Adrenal gland (tissue), 5 donors: ENCODE results near the gene FABP7.

Experiments used
- POLR2A ChIP-seq, 2 donors: fragments of 450-650 bp; IDR thresholded peaks; one replicate each; pipeline ENCODE4 v1.6.1; 2017; ENCODE audit warnings: antibody characterized with exemption in 2 of 2, mild to moderate bottlenecking in 2 of 2, moderate library complexity in 1 of 2
- TF ChIP-seq, protein P1 (sequence below), 6 experiments: fragments of 450-650 bp in 4 of 6; fragments of 200-600 bp in 2 of 6; sonication (generic) in 1 of 6; IDR thresholded peaks; 1 replicate in 5 of 6; 2 replicates in 1 of 6; pipeline versions ENCODE4 v1.5.1 to v1.8.0; 2016 to 2021; ENCODE audit warnings: antibody characterized with exemption in 6 of 6, mild to moderate bottlenecking in 2 of 6, moderate library complexity in 1 of 6
- donor health status: DM: no; HTN: no; CAD: no.

DNA sequence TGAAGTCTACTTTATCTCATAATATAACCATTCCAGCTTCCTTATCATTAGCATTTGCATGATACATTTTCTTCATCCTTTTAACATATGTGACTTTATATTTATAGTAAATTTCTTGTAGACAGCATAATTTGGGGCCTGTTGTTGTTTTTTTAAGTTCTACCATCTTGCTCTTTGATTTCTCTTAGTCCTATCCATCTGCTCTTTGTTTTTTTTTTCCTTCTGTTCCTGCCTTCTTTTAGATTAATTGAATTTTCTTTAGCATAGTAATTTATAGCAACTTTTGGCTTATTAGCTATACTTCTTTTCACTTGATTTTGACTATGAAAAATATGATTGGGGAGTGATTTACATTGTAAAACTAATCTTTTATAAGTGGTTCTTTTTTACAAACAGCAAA is 19.2 kb upstream of the FABP7 start:
- TF ChIP-seq, protein P1, sequence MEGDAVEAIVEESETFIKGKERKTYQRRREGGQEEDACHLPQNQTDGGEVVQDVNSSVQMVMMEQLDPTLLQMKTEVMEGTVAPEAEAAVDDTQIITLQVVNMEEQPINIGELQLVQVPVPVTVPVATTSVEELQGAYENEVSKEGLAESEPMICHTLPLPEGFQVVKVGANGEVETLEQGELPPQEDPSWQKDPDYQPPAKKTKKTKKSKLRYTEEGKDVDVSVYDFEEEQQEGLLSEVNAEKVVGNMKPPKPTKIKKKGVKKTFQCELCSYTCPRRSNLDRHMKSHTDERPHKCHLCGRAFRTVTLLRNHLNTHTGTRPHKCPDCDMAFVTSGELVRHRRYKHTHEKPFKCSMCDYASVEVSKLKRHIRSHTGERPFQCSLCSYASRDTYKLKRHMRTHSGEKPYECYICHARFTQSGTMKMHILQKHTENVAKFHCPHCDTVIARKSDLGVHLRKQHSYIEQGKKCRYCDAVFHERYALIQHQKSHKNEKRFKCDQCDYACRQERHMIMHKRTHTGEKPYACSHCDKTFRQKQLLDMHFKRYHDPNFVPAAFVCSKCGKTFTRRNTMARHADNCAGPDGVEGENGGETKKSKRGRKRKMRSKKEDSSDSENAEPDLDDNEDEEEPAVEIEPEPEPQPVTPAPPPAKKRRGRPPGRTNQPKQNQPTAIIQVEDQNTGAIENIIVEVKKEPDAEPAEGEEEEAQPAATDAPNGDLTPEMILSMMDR (IDR thresholded peaks at IDR 0.05): no peak
- TF ChIP-seq POLR2A (IDR thresholded peaks at IDR 0.05): no peak
